KBM-7 (cell line): ENCODE data around the gene CTNNB1.
"Not testable (repeated sequence)": the region's sequence is repeated elsewhere in the genome, so short reads cannot be mapped to it uniquely, and the experiment has no call there.

Experiments used
- DNase-seq: peaks from one replicate; pipeline ENCODE4 v3.0.0-alpha.2; 2015
- in situ Hi-C: fragments of 300-500 bp; cut with MboI; formaldehyde crosslinking; loops from 2 replicates; pipeline ENCODE4 v1.14.3; 2020; ENCODE audit warnings: low sequenced_read_pairs, low pct_unique_long_range_greater_than_20kb, mixed read lengths

The CTNNB1 gene

GRCh38 chr3:41244620-41245336, 45.5 kb downstream of the CTNNB1 start:
- DNase-seq, result no peak
- in situ Hi-C loops, result no loop called here

DNA sequence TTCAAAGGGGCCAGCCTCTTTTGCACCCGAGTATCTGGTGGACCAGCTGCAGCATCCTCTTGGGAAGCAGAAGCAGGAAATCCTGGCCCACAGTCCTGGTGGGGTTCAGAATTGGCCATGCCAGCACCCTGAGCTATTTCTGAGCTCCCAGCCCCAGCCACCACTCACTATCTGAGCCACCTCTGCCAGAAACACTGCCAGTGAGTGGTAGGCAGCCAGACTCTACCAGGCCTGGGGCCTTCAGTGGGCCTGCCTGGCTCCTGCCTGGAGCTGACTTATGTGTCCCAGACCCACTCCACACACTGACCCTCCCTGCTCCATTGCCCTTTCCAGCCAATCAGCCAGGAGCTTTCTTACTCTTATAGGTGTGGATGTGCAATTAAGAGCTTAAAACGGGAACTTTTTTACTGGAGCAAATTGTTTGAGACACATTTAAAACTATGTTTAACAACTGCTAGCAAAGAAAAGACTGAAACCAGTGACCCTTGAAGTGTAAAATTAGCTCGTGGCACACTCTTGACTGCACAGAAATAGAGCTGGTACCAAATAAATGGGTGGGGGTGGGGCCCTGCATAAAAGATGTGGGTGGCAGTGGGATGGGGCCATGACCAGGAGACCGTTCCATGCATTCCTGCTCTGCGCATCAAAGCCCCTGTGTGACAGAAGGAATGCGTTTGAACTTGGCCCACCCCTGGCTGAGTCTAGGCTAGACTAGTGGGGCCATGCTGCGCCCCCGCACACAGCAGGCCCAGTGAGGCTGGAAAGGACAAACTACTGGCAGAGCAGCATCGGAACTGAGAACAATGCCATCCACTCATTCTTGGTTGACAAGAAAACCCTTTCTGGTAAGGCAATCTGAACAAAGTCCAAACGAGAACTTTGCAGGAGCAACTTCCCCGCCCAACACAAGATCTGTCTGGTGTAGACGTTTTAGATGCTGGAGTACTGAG, 48.0 kb downstream of the CTNNB1 start:
- no peak for DNase-seq
- in situ Hi-C loops, result no loop called here

- in situ Hi-C loops, result no loop called here
- DNase-seq, result no peak
Measured at GRCh38 chr3:41248525-41248924, 49.2 kb downstream of the CTNNB1 start.

DNA sequence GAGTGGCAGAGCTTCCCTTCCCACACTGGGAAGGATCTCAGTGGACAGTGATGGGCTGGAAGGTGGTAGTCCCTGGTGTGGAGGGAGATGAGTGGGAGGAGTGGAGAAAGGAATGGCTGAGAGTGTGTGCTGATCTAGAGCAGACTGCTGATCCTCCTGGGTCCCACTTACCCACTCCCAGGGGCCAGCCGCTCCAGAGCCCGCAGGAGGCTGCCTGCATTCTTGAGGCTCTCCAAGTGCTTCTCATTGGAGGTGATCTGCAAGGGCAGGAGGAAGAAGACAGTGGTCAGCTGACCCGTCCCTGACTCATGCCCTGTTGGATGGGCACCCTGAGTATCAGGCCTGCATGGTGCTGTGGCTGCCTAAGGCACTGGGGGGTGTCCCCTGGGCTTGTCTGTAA, 50.0 kb downstream of the CTNNB1 start:
- in situ Hi-C loops, result no loop called here
- no peak for DNase-seq

DNA sequence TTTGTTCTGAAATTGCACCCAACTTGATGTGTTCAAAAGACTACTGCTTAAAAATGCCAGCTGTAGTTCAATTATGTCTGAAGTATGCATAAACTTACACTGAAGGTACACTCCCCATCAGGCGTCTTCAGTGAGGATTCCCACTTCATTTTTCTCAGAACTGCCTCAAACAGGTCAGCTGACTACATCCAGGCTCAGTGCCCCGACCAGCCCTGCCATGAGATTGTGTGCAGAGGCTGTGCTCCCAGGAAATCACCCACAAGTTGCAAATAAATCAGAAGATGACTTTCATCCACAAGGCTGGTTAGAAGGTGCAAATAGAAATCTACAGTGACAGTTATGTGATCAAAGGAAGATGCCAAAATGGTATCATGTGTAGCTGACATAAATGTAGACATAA, 51.5 kb downstream of the CTNNB1 start:
- DNase-seq, result no peak
- in situ Hi-C loops, result no loop called here

DNA sequence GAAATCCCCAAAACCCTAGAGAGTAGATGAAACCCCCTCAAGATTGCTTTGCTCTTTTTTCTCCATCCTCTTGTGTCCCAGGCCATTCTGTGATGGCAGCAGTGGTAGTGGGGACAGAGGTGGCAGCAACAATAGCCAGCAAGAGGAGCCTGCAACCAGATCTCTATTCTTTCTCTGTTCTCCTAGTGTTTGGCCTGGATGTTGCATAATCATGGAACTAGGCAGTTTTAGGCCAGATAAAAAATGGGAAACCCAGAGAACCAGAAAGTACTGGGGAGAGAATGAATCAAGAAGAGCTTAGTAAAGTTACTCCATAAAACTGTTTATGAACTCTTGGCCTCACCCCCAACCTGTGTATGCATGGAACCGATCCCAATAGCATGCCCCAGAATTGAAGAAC, 52.3 kb downstream of the CTNNB1 start:
- in situ Hi-C loops, result no loop called here
- DNase-seq, result no peak

- in situ Hi-C loops, result no loop called here
- no peak for DNase-seq
Measured at GRCh38 chr3:41258239-41258800, 59.0 kb downstream of the CTNNB1 start.

- in situ Hi-C loops, result no loop called here
- DNase-seq, result no peak
Measured at GRCh38 chr3:41259449-41260062, 60.3 kb downstream of the CTNNB1 start.

DNA sequence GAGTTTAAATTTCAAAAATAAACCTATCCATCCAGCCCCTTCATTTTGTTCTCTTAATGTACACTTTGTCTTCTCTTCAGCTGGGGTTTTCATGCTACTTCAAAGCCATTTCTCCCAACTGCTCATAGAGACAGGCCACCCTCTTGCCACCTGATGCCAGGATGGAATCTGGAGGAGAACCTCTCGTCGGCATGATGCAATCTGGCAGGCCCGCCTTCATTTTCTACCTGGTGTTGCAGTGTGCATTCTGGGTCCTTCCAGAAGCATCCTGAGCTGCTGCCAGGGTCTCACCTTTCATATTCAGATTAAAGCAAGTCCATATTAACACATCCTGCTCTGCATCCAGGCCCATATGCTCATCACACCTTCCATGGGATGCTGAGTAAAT, 60.8 kb downstream of the CTNNB1 start:
- in situ Hi-C loops, result no loop called here

GRCh38 chr3:41265011-41265545, 65.8 kb downstream of the CTNNB1 start:
- no peak for DNase-seq
- in situ Hi-C loops, result no loop called here

More for the DNA sequence above, 60.8 kb downstream of the CTNNB1 start:
- DNase-seq, result no peak

DNA sequence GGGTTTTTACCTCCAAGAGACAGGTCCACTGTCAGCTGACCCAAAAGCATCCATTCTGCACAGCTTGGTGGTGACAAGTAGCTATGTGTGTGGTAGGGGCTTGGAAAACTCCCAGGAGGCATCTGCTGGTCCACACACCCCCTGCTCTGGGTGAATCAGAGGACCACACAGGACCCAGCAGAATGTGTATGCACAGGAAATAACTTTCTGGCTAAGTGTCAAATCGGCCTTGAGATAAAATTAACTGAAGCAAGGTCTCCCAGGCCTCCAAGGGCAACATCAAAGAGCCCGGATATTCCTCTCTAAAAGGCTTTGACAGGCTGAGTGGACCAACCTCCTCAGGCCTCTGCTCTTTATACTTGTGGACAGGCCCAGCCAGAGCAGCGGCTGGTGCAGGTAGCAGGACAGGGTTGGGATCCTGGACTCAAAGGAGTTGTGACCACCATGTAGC, 66.5 kb downstream of the CTNNB1 start:
- in situ Hi-C loops, result no loop called here
- DNase-seq, result no peak

DNA sequence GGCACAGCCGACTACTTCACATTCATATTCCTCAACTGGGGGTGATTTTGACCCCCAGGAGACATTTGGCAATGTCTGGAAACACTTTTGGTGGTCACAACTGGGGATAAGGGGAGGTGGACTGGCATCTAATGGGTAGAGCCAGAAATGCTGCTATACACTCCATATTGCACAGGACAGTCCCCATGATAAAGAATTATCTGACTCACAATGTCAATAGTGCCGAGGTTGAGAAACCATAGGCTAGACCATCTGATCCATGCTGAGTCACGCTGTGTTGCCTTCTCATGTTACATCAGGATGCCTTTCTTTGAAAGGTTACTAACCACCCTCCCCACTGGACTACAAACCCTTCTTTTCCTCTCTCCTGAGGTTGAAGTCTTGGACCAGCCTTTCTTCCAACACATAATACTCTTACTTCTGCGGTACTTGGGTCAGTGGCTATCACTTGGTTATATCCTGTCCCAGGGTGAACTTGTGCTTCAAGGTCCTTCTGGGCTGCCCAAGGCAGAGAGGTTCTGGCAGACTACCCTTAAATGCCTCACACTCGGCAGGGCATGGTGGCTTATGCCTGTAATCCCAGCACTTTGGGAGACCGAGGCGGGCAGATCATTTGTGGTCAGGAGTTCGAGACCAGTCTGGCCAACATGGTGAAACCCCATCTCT, 68.8 kb downstream of the CTNNB1 start:
- DNase-seq, result no peak
- in situ Hi-C loops, result no loop called here

DNA sequence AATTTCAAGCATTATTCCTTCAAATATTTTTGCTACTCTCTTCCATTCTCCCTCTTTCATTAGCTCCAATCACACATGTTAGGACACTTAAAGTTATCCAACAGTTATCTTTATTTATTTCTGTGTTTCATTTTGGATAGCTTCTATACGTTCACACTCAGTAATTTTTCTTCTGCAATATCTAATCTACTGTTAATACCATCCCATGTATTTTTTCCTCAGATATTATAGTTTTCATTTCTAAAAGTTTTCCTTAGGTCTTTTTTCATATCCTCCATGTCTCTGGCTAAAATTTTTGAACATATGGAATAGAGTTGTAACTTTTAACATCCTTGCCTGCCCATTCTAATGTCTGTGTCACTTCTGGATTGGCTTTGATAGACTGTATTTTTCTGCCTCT, 73.4 kb downstream of the CTNNB1 start:
- in situ Hi-C loops, result no loop called here
- DNase-seq, result no peak

GRCh38 chr3:41274944-41275668, 75.8 kb downstream of the CTNNB1 start:
- in situ Hi-C loops, result no loop called here

GRCh38 chr3:41276191-41276590, 76.9 kb downstream of the CTNNB1 start:
- no peak for DNase-seq
- in situ Hi-C loops, result no loop called here

More at GRCh38 chr3:41274944-41275668, 75.8 kb downstream of the CTNNB1 start:
- DNase-seq, result no peak

GRCh38 chr3:41277790-41278465, 78.6 kb downstream of the CTNNB1 start:
- DNase-seq, result no peak
- in situ Hi-C loops, result no loop called here

DNA sequence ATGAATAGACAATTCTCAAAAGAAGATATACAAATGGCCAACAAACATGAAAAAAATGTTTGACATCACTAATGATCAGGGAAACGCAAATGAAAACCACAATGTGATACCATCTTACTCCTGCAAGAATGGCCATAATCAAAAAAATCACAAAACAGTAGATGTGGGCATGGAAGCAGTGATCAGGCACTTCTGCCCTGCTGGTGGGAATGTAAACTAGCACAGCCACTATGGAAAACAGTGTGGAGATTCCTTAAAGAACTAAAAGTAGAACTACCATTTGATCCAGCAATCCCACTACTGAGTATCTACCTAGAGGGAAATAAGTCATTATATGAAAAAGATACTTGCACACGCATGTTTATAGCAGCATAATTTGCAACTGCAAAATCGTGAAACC, 85.6 kb downstream of the CTNNB1 start:
- in situ Hi-C loops, DNase-seq: not testable (repeated sequence)

GRCh38 chr3:41286305-41286704, 87.0 kb downstream of the CTNNB1 start:
- DNase-seq, result no peak
- in situ Hi-C loops, result no loop called here
